Fibroblast of skin of back (primary cell): ENCODE results near the gene AHRR. TPM values are rescaled to one million over a fixed set of nuclear protein-coding genes. Genes with fewer than 3 reads are reported as not detected.
A peak's percentile ranks its signal among the peaks of the same experiment; 100 is the strongest.
"Not testable (repeated sequence)": the region's sequence is repeated elsewhere in the genome, so short reads cannot be mapped to it uniquely, and the experiment has no call there.

Source experiments
- DNase-seq: peaks from one replicate; pipeline ENCODE4 v3.0.0-alpha.2; 2013
- polyA plus RNA-seq, 2 experiments: library from polyadenylated mRNA; unstranded; fragments of 120-200 nt; gene quantifications; one replicate each; pipeline ENCODE4 v1.2.1, GENCODE V29; 2013; ENCODE audit not compliant: insufficient read length in 2 of 2

Gene AHRR
- 25.8 TPM for polyA plus RNA-seq (2013, experiment 1 of 2; ENCODE audit: insufficient read length)
- 22.9 TPM for polyA plus RNA-seq (2013, experiment 2 of 2; ENCODE audit: insufficient read length)

GRCh38 chr5:321230-321725 lies at the start of gene AHRR:
AHRR (plus strand) TSS chr5:321714; CDS start chr5:343903, 22,189 bp downstream.
- DNase-seq, result peak; percentile 79

- not testable (repeated sequence) for DNase-seq
Measured at GRCh38 chr5:271828-272167, 49.7 kb upstream of the AHRR start.

- not testable (repeated sequence) for DNase-seq
Measured at GRCh38 chr5:273091-273490, 48.4 kb upstream of the AHRR start.

- not testable (repeated sequence) for DNase-seq
Measured at GRCh38 chr5:273491-273890, 48.0 kb upstream of the AHRR start.

GRCh38 chr5:274346-274745 lies 47.2 kb upstream of the AHRR start:
- not testable (repeated sequence) for DNase-seq

- no peak for DNase-seq
Measured at GRCh38 chr5:278646-279045, 42.9 kb upstream of the AHRR start.

- DNase-seq, result not testable (repeated sequence)
Measured at GRCh38 chr5:279051-279665, 42.4 kb upstream of the AHRR start.

GRCh38 chr5:285991-286557 lies 35.4 kb upstream of the AHRR start:
- no peak for DNase-seq

GRCh38 chr5:290200-290599 lies 31.3 kb upstream of the AHRR start:
- DNase-seq, result not testable (repeated sequence)

GRCh38 chr5:291345-291744 lies 30.2 kb upstream of the AHRR start:
- not testable (repeated sequence) for DNase-seq

- not testable (repeated sequence) for DNase-seq
Measured at GRCh38 chr5:294788-295187, 26.7 kb upstream of the AHRR start.

GRCh38 chr5:296207-296606 lies 25.3 kb upstream of the AHRR start:
- DNase-seq, result not testable (repeated sequence)

- DNase-seq, result peak; percentile 59
Measured at GRCh38 chr5:296954-297353, 24.6 kb upstream of the AHRR start.

GRCh38 chr5:297448-297847 lies 24.1 kb upstream of the AHRR start:
- DNase-seq, result not testable (repeated sequence)

- not testable (repeated sequence) for DNase-seq
Measured at GRCh38 chr5:297991-298736, 23.4 kb upstream of the AHRR start.

- DNase-seq, result no peak
Measured at GRCh38 chr5:298737-299125, 22.8 kb upstream of the AHRR start.

- DNase-seq, result not testable (repeated sequence)
Measured at GRCh38 chr5:299921-300320, 21.6 kb upstream of the AHRR start.

- not testable (repeated sequence) for DNase-seq
Measured at GRCh38 chr5:300691-301435, 20.7 kb upstream of the AHRR start.

GRCh38 chr5:302416-302815 lies 19.1 kb upstream of the AHRR start:
- DNase-seq, result not testable (repeated sequence)

- DNase-seq, result no peak
Measured at GRCh38 chr5:302966-303365, 18.5 kb upstream of the AHRR start.

- DNase-seq, result not testable (repeated sequence)
Measured at GRCh38 chr5:303741-304140, 17.8 kb upstream of the AHRR start.

GRCh38 chr5:305050-305449 lies 16.5 kb upstream of the AHRR start:
- DNase-seq, result no peak

- no peak for DNase-seq
Measured at GRCh38 chr5:305459-305858, 16.1 kb upstream of the AHRR start.
